Ovary (tissue), 3 donors: ENCODE measurements around the gene CPED1.

ENCODE experiments used
- EP300 ChIP-seq: sonication (generic); formaldehyde crosslinking; IDR thresholded peaks from one replicate; pipeline ENCODE4 v1.6.1; 2017; ENCODE audit warnings: antibody characterized with exemption
- TF ChIP-seq, protein P1 (sequence below), 3 donors: fragments of 450-650 bp in 2 of 3; fragments of 200-600 bp in 1 of 3; IDR thresholded peaks; one replicate each; pipeline versions ENCODE4 v1.5.1 to v1.8.0; 2016 to 2022; ENCODE audit warnings: antibody characterized with exemption in 3 of 3, mild to moderate bottlenecking in 1 of 3
- donor health status: DM: no; HTN: no; CAD: no.

DNA sequence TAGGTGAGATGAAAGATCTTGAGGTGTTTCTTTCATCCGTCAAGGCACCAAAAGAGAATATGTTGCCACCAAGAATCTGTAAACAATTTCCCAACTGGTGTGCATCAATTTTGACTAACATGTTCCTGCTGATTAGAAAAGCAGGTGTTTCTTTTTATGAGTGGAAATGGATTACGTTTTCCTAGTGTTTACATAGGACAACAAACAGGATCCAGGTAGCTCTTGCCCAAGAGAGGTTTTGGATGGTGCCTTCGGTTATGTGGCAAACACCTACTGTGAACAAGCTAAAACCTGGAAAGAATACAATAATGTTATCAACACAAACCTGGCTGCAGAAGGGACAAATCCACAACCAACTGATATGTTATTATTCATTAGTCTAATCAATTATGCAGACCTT lies 286.7 kb downstream of the CPED1 start:
- TF ChIP-seq, protein P1, sequence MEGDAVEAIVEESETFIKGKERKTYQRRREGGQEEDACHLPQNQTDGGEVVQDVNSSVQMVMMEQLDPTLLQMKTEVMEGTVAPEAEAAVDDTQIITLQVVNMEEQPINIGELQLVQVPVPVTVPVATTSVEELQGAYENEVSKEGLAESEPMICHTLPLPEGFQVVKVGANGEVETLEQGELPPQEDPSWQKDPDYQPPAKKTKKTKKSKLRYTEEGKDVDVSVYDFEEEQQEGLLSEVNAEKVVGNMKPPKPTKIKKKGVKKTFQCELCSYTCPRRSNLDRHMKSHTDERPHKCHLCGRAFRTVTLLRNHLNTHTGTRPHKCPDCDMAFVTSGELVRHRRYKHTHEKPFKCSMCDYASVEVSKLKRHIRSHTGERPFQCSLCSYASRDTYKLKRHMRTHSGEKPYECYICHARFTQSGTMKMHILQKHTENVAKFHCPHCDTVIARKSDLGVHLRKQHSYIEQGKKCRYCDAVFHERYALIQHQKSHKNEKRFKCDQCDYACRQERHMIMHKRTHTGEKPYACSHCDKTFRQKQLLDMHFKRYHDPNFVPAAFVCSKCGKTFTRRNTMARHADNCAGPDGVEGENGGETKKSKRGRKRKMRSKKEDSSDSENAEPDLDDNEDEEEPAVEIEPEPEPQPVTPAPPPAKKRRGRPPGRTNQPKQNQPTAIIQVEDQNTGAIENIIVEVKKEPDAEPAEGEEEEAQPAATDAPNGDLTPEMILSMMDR (IDR thresholded peaks at IDR 0.05): no peak
- TF ChIP-seq EP300: no peak
